ENCODE measurements around the gene NHLRC1.
"Not testable (repeated sequence)": the region's sequence is repeated elsewhere in the genome, so short reads cannot be mapped to it uniquely, and the experiment has no call there.

NHLRC1 gene

DNA sequence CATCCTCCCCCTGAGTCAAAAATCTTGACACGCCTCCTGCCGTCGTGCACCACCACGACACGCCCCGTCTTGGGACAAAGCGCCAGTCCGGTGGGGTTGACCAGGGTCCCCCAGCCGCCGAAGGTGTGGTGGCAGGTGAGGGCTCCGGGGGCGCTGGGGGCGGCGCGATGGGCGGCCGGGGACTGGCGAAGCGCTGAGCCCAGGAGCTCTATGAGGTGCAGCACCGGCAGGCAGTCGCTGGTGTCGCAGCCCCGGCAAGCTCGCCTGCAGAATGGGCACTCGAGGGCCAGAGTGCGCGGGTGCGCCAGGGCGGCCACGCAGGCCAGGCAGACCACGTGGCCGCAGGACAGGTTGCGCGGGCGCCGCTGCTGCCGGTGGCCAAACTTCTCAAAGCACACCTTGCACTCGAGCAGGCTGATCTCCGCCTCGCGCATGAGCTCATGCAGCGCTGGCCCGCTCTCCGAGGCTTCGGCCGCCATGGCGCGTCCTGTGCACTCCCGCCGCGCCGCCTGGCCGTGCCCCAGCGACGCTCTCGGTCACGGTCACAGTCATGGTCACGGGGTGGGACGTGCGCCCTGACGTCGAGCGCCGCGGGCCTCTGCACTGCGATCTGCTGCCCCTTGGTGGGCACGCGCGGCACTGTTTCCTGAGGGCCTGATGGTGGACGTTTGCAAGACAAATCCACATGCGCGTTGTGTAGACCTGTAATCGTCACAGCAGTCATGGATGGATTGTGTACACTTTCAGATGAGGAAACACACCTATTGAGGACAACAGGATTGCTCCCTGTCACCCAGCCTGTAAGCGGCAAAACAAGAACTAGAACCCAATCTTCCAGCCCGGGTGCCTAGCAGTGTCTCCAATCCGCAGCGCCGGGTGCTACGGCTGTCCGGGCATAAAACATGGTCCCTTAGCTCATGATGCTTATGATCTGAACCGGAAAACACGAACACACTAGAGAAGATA is at the start of gene NHLRC1:
Gene NHLRC1, minus strand, starts transcription at position 550 of the 966 bp plus-strand sequence. Its CDS starts 71 bp downstream, at position 479.
- DNase-seq (ENCODE audit: low read depth in 2 of 2), result peak; percentile 52 to 68

DNA sequence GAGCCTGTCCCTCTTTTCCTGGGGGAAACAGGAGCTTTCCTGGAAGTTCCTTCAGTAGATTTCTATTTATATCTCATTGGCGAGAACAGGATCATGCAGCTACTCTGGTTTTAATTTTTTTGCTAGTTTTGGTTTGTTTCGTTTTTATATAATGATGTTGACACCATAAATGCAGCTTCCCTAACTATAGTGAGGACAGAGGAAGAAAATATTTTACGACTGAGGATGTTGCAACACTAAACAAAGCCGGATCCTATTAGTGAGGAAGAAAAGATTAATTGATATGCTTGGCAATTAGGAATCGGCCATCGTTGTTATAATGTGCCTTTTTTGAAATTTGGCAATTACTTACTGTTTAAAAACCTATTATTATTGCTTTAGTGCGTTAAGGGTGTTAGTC is 49.4 kb upstream of the NHLRC1 start:
- DNase-seq (ENCODE audit: low read depth in 2 of 2), result no peak

DNA sequence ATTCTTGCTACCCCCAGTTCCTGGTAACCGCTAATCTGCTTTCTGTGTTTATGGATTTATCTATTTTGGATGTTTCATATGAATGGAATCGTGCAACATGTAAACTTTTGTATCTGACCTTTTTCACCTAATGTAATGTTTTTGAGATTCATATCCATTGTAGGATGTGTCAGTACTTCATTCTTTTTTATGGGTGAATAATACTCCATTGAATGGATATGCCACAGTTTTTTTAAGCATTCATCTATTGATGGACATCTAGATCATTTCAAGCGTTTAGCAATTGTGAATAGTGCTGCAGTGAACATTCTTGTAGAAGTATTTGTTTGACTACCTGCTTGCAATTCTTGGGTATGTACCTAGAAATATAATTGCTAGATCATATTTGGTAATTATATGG is 45.8 kb upstream of the NHLRC1 start:
- no peak for DNase-seq (ENCODE audit: low read depth in 2 of 2)

DNA sequence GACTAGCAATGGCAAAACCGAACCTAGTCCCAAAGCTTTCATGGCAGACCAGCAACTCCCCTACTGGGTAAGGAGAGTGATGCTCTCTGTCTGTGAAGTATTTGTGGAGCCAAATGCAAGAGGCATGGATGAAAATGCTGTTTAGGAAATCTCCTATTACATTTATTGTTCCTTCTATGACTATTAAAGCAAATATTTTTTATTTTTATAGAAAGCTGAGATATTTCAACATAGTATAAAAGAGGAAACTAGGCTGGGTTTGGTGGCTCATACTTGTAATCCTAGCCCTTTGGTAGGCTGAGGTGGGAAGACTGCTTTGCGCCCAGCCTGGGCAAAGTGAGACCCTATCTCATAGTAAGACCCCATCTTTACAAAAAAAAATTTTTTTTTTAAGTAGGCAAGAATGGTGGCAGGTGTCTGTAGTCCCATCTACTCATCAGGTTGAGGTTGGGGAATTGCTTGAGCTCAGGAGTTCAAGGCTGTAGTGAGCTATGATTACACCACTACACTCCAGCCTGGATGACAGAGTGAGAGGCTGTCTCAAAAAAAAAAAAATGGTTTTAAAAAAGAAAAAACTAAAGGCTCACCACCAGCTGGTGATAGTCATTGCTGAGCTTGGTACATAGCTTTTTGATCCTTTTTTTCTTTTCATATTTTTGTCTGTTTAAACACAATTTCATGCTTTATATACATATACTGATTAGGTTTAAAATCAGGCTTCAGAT is 44.0 kb upstream of the NHLRC1 start:
- no peak for DNase-seq (ENCODE audit: low read depth in 2 of 2)

DNA sequence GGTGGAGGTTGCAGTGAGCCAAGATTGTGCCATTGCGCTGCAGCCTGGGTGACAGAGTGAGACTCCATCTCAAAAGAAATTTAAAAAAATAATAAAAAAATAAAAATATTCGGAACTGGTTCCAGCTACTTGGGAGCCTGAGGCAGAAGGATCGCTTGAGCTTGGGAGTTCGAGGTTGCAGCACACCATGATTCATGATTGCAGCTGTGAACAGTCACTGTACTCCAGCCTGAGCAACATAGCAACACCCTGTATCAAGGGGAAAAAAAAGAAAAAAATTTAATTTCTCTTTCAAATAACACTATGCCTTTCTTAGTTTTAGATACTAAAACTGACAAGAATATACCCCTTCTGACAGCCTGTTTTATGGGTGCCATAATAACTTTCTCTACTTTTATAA is 43.3 kb upstream of the NHLRC1 start:
- DNase-seq (ENCODE audit: low read depth in 2 of 2), result no peak

DNA sequence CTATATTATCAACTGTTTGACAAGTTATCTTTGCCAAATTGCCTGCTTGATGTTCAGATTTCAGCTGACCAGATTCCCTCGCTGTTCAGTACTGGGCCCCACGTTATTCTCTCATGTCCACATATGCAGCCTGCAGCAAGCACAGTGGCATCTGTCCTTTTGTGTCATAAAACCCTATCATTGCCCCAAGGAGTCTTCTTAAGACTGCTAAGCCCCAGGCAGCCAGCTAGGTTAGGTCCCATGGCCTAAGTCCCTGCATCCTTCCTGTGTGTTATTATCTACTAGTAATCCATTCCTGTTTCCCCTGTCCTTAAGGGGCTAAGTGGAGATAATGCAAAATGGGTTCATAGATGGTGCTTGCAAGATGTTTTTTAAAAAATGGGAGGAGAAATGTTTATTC is 39.9 kb upstream of the NHLRC1 start:
- DNase-seq (ENCODE audit: low read depth in 2 of 2), result no peak

GRCh38 chr6:18161431-18161830 is 39.0 kb upstream of the NHLRC1 start:
- no peak for DNase-seq (ENCODE audit: low read depth in 2 of 2)

GRCh38 chr6:18160911-18161310 is 38.4 kb upstream of the NHLRC1 start:
- no peak for DNase-seq (ENCODE audit: low read depth in 2 of 2)

- DNase-seq (ENCODE audit: low read depth in 2 of 2), result peak; percentile 13 to 45
Observed at GRCh38 chr6:18155864-18156421, 33.5 kb upstream of the NHLRC1 start.

DNA sequence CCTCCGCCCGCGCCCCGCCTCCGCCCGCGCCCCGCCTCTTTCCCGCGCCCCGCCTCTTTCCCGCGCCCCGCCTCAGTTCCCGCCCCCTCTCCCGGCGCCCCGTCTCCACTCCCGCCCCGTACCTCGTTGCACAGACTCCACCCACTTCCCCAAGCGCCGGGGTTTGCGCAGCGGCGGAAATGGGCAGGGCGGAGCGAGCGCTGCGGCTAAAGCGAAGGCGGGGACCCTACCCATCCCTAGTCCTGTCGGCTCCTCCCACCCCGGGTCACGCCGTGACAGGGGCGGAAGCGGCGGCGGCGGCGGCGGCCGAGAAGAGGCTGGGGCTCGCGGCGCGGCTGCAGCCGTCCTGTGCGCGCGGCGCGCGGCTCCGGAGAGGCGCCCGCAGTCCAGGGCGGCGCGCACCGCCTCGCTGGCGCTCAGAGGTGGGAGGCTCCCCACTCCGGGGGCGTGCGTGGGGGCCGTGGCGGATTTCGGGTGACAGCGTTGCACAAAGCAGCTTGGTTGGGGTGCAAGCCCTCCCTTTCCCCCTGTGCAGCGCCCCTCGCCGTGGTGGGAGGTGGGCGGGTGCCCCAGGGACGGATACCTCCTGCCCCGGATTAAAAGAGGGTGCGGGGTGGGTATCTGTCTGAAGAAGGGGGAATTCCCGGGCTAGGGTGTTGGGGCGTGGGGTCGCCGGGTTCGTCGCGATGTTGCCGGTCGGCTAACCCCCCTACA is 32.8 kb upstream of the NHLRC1 start, which contains the start of gene KDM1B:
Gene KDM1B, plus strand, starts transcription at position 273 of the 714 bp plus-strand sequence. CDS start 4,474 bp downstream, outside the sequence.
- peak; percentile 96 to 98 for DNase-seq (ENCODE audit: low read depth in 2 of 2)

DNA sequence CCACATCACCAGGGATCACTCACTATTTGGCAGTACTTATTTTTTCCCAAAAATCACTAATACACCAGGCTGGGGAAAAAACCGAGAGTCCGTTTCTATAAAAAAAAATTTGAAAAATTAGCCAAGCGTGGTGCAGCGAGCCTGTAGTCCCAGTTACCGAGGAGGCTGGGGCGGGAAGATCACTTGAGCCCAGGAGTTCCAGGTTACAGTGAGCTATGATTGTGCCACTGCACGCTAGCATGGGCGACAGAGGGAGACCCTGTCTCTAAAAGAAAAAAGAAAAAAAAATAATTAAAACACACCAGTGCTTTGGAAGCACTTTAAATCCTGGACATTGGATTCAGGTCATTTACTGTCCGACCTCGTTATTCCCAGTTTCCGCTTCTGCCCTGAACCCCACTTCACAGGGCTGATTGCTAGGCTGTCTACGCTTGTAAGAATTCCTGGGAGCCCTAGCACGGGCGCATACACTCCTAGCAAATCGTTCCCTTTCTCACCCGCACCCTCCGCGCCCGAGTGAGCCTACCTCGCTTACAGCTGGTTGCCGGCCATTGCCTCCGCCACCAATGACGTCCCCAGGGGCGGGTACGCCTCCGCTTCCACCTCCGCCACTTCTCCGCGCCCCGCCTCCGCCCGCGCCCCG is 32.2 kb upstream of the NHLRC1 start, which contains the start of gene TPMT:
Gene TPMT, minus strand, starts transcription at position 571 of the 643 bp plus-strand sequence. CDS start 5,950 bp downstream, outside the sequence.
- DNase-seq (ENCODE audit: low read depth in 2 of 2), result no peak

GRCh38 chr6:18153311-18153703 is 30.8 kb upstream of the NHLRC1 start:
- no peak for DNase-seq (ENCODE audit: low read depth in 2 of 2)

DNA sequence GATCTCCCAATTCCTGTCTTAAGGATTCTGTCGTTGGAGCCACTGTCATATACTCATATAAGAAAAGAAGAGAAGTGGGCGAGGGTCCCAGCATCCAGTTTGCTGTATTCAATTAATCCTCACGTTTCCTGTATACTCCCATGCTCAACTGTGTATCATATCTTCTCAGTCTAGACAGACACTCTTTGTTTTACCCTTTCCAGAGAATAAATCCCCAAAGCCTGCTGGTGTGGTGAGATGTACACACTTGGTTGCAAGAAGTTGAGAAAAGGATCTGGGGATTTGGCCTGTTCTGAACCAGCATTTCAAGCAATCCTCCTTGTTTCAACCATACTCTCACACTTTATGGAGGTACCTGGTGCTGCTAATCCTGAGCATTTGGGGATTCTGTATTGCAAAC is 29.3 kb upstream of the NHLRC1 start:
- DNase-seq (ENCODE audit: low read depth in 2 of 2), result no peak

DNA sequence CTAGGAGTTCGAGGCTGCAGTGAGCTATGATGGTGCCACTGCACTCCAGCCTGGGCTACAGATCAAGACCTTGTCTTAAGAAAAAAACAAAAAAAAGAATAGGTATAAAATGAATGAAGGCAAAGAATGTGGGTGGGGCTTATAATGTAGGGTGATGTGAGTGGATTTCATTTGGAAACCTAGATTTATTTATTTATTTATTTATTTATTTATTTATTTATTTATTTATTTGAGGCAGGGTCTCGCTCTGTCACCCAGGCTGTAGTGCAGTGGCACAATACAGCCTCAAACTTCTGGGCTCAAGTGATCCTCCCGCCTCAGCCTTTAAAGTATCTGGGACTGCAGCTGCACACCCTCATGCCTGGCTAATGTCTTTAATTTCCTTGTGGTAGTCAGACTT is 28.9 kb upstream of the NHLRC1 start:
- DNase-seq (ENCODE audit: low read depth in 2 of 2), result not testable (repeated sequence)

GRCh38 chr6:18148304-18149025 is 26.0 kb upstream of the NHLRC1 start:
- no peak for DNase-seq (ENCODE audit: low read depth in 2 of 2)

GRCh38 chr6:18147616-18148015 is 25.1 kb upstream of the NHLRC1 start:
- DNase-seq (ENCODE audit: low read depth in 2 of 2), result no peak

DNA sequence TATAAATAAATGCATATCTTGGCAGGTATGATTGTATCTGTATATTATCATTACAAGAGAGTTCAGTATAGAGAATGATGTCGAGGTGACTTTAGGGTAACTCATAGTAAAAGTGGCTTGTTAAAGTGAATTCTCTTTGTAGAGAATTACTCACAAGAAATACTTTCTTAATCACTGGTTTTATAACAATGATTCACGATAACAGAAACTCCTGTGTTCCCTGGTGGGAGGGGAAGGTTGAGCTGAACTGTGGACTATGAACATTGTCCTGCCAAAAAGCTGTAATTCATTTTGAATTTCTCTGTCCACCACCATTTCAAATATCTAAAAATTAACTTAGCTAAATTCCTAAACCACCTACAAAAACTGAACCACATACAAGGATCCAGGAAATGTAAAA is 24.7 kb upstream of the NHLRC1 start:
- no peak for DNase-seq (ENCODE audit: low read depth in 2 of 2)

GRCh38 chr6:18142591-18142861 is 20.0 kb upstream of the NHLRC1 start:
- DNase-seq (ENCODE audit: low read depth in 2 of 2), result no peak

GRCh38 chr6:18141805-18142590 is 19.5 kb upstream of the NHLRC1 start:
- DNase-seq (ENCODE audit: low read depth in 2 of 2), result no peak
